A673 (cell line): ENCODE measurements around the gene TAF3. TPM values are rescaled to one million over a fixed set of nuclear protein-coding genes. Genes with fewer than 3 reads are reported as not detected.
"Not testable (repeated sequence)": the region's sequence is repeated elsewhere in the genome, so short reads cannot be mapped to it uniquely, and the experiment has no call there.

ENCODE experiments used
- BruUV-seq: library from RNA; stranded (reverse); fragments of 400-500 nt; replicated peaks from 2 replicates; lab custom pipeline; 2021; lab: Mats Ljungman, UMichigan
- CTCF ChIA-PET: fragments of 300-600 bp; sonication (Branson Sonifier 250); formaldehyde crosslinking; loops from one replicate; lab custom pipeline; 2022; ENCODE audit warnings: antibody characterized with exemption; lab: Charles Lee
- POLR2A ChIA-PET: fragments of 300-600 bp; sonication (Branson Sonifier 250); formaldehyde crosslinking; loops from one replicate; lab custom pipeline; 2022; ENCODE audit warnings: antibody characterized with exemption; ENCODE audit not compliant: low non-redundant PET; lab: Charles Lee
- DNase-seq: peaks from one replicate; pipeline ENCODE4 v3.0.0-alpha.2; 2015; ENCODE audit warnings: low spot score
- H3K27ac ChIP-seq: fragments of 200-600 bp; sonication (generic); 2 replicates; pipeline ENCODE4 v1.5.1; 2016; ENCODE audit warnings: mixed run types, low read depth, mild to moderate bottlenecking, mixed read lengths, antibody characterized with exemption, low read length; ENCODE audit not compliant: poor library complexity, severe bottlenecking
- H3K27me3 ChIP-seq: fragments of 200-600 bp; sonication (generic); replicated peaks from 2 replicates; pipeline ENCODE4 v1.6.1; 2017; ENCODE audit warnings: mixed run types, low read depth, mild to moderate bottlenecking, mixed read lengths, antibody characterized with exemption, low read length; ENCODE audit not compliant: insufficient read depth, poor library complexity
- H3K36me3 ChIP-seq: fragments of 200-600 bp; sonication (generic); 2 replicates; pipeline ENCODE4 v1.6.1; 2016; ENCODE audit warnings: mixed run types, mild to moderate bottlenecking, mixed read lengths, antibody characterized with exemption, low read length; ENCODE audit not compliant: insufficient read depth, poor library complexity, severe bottlenecking
- H3K4me1 ChIP-seq: fragments of 200-600 bp; sonication (generic); 2 replicates; pipeline ENCODE4 v1.6.1; 2017; ENCODE audit warnings: mixed run types, mild to moderate bottlenecking, mixed read lengths, antibody characterized with exemption, low read length; ENCODE audit not compliant: insufficient read depth, poor library complexity, severe bottlenecking
- H3K4me3 ChIP-seq: fragments of 200-600 bp; sonication (generic); 2 replicates; pipeline ENCODE4 v1.5.1; 2016; ENCODE audit warnings: low read depth, mixed run types, mild to moderate bottlenecking, mixed read lengths, low read length; ENCODE audit not compliant: poor library complexity, severe bottlenecking
- H3K9me3 ChIP-seq: fragments of 200-600 bp; sonication (generic); 2 replicates; pipeline ENCODE4 v1.6.1; 2016; ENCODE audit warnings: mixed run types, low read depth, mild to moderate bottlenecking, mixed read lengths, antibody characterized with exemption, low read length; ENCODE audit not compliant: poor library complexity, severe bottlenecking
- EZH2 ChIP-seq: fragments of 200-600 bp; sonication (generic); IDR thresholded peaks from 2 replicates; pipeline ENCODE4 v1.6.1; 2017; ENCODE audit warnings: borderline replicate concordance, low read depth, mild to moderate bottlenecking, mixed read lengths, antibody characterized with exemption, low read length; ENCODE audit not compliant: poor library complexity, severe bottlenecking
- intact Hi-C: fragments of 100-400 bp; cut with micrococcal nuclease; formaldehyde crosslinking; loops from one replicate; pipeline ENCODE4 v1.10.0; 2022; ENCODE audit not compliant: unreplicated experiment
- total RNA-seq: library from RNA; stranded (reverse); gene quantifications from 2 replicates; pipeline ENCODE4 v1.2.3, GENCODE V29; 2021
- TF ChIP-seq, protein P1 (sequence below): fragments of 300-800, 200-600 bp; sonication (generic); conservative IDR thresholded peaks from 2 replicates; pipeline ENCODE4 v1.5.1; 2017; ENCODE audit warnings: low read depth, mild to moderate bottlenecking, antibody characterized with exemption, low read length, moderate library complexity, mixed read lengths

TAF3 gene
- total RNA-seq, 1 experiment from 2014 or later, result 14.0 TPM

DNA sequence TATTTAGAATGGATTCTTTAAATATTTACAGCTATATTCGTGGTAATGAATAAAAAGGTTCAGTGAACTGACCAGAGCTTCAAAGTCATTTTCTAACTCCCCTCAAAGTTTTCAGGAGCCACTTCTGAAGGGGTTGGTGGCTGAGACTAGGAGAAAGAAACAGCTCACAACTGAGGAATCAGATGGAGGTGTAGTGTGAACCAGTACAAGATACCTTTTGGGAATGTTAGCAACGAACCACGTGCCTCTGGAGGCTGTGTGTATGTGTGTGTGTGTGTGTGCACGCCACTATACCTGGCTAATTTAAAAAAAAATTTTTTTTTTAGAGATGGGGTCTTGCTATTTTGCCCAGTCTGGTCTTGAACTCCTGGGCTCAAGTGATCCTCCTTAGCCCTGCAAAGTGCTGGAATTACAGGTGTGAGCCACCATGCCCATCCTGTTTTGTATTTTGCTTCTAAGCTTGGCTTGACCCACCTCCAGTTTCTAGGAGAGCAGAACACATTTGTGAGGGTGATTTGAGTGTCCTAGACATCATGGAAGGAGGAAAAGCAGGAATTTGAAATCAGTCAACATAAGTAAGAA lies 9.5 kb upstream of the TAF3 start:
- Histone ChIP-seq H3K27ac (no peak overlapping the region), H3K4me3 (no peak overlapping the region), H3K27me3 (no peaks in the 10 kb centered on the region), H3K9me3 (no peaks in the 10 kb centered on the region), H3K4me1 (no peaks in the 10 kb centered on the region), H3K36me3 (peaks cover 44% of the 10 kb centered on the region)
- no TSS peak for BruUV-seq
- no peak for TF ChIP-seq EZH2
- TF ChIP-seq, protein P1, sequence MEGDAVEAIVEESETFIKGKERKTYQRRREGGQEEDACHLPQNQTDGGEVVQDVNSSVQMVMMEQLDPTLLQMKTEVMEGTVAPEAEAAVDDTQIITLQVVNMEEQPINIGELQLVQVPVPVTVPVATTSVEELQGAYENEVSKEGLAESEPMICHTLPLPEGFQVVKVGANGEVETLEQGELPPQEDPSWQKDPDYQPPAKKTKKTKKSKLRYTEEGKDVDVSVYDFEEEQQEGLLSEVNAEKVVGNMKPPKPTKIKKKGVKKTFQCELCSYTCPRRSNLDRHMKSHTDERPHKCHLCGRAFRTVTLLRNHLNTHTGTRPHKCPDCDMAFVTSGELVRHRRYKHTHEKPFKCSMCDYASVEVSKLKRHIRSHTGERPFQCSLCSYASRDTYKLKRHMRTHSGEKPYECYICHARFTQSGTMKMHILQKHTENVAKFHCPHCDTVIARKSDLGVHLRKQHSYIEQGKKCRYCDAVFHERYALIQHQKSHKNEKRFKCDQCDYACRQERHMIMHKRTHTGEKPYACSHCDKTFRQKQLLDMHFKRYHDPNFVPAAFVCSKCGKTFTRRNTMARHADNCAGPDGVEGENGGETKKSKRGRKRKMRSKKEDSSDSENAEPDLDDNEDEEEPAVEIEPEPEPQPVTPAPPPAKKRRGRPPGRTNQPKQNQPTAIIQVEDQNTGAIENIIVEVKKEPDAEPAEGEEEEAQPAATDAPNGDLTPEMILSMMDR, result no peak
- ChIA-PET POLR2A (interaction anchor here (0.5 kb wide), 1 partner anchor 35 kb away, joined by 7 read pairs; no protein-coding TSS in a partner anchor), CTCF (no interaction called here)
- no peak for DNase-seq
- intact Hi-C loops, result no loop called here

DNA sequence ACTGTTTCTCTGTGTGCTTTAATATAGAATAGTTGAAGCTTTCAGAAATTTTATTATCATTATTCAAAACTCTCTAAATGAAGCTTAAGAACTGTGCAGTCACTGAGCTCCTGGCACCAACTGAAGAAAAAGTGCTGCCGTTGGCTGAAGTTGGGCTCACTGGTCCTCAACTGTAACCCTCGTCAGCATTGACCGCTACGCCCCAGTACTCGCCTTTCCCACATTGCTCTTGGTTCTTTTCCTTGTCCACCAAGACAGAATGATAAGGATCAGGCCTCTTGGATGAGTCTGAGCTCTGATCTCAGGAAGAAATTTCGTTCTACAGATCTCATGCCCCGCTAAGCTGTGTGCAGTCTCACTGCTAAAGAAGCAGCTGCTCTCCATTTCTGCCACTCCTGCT lies 7.9 kb upstream of the TAF3 start:
- CTCF ChIA-PET, result no interaction called here
- no peaks in the 10 kb centered on the region for H3K9me3 ChIP-seq
- TF ChIP-seq, protein P1, result no peak
- TF ChIP-seq EZH2, result no peak
- no peaks in the 10 kb centered on the region for H3K4me1 ChIP-seq
- POLR2A ChIA-PET, result no interaction called here
- intact Hi-C loops, result no loop called here
- no peak for DNase-seq
- H3K27me3 ChIP-seq, result no peaks in the 10 kb centered on the region
- no peak overlapping the region for H3K27ac ChIP-seq
- peaks cover 29% of the 10 kb centered on the region for H3K36me3 ChIP-seq
- BruUV-seq, result no TSS peak
- H3K4me3 ChIP-seq, result no peak overlapping the region

DNA sequence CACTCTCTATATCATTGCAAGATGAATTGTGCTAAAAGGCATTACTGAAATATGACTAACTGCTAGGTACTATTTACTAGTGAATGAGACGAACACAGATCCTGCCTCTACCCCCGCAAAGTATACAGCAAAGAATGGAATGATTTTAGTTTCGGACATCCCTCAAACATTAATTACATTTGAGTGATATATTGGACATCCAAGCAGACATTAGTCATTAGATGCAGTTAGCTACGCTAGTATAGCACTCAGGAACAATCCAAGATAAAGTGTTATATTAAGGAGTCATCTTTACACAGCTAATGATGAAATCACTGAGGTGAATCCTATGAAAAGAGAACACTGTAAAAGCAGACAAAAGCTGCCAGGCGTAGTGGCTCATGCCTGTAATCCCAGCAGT lies 7.3 kb upstream of the TAF3 start:
- Histone ChIP-seq H3K27ac (no peak overlapping the region), H3K27me3 (no peaks in the 10 kb centered on the region), H3K4me1 (no peaks in the 10 kb centered on the region), H3K4me3 (no peak overlapping the region), H3K9me3 (no peaks in the 10 kb centered on the region), H3K36me3 (peaks cover 24% of the 10 kb centered on the region)
- ChIA-PET CTCF (no interaction called here), POLR2A (no interaction called here)
- no TSS peak for BruUV-seq
- TF ChIP-seq, protein P1, result no peak
- TF ChIP-seq EZH2, result no peak
- intact Hi-C loops, result no loop called here
- no peak for DNase-seq

DNA sequence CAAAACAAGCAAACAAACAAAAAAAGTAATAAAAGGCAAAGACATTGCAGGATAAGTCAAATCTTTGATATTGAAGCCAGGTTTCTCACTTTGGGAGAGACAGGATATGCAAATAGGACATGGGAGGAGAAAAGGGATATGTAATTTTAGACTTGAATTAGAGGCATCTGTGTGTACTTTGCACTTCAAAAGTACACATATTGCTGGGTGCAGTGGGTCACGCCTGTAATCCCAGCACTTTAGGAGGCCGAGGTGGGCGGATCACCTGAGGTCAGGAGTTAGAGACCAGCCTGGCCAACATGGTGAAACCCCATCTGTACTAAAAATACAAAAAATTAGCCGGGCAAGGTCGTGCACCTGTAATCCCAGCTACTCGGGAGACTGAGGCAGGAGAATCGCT lies 6.6 kb upstream of the TAF3 start:
- H3K27me3 ChIP-seq, CTCF ChIA-PET, H3K9me3 ChIP-seq, intact Hi-C loops, DNase-seq, H3K27ac ChIP-seq, H3K4me1 ChIP-seq, POLR2A ChIA-PET, BruUV-seq, H3K4me3 ChIP-seq: not testable (repeated sequence)
- H3K36me3 ChIP-seq, result peaks cover 19% of the 10 kb centered on the region
